ENCODE measurements around the gene UBL5. TPM values are rescaled to one million over a fixed set of nuclear protein-coding genes. Genes with fewer than 3 reads are reported as not detected.

UBL5 gene
- total and polyA plus RNA-seq, 10 of the 15 experiments (the other 5 are each of a cell fraction or from before 2014, with no cell fraction given), result 297 to 897 (median 711) TPM

- Histone ChIP-seq H2AFZ (ENCODE audit: control insufficient read depth, low read depth, low read length) (no peak overlapping the region), H3K27me3 (replicated peaks in 1 of 2; ENCODE audit: control insufficient read depth in 2 of 2, insufficient read depth in 2 of 2, low read length in 1 of 2) (no peaks in the 10 kb centered on the region), H3K4me2 (ENCODE audit: control insufficient read depth, insufficient read depth) (no peak overlapping the region), H3K79me2 (ENCODE audit: control insufficient read depth, insufficient read depth, low read length) (no peaks in the 10 kb centered on the region), H3K4me3 (no peak overlapping the region), H3K9me3 (replicated peaks; ENCODE audit: control insufficient read depth, insufficient read depth, low read length) (peaks cover 5% of the 10 kb centered on the region; the same call in 2 of the 3 replicates), H3K4me1 (ENCODE audit: control insufficient read depth, insufficient read depth, low read length) (no peaks in the 10 kb centered on the region), H3K36me3 (ENCODE audit: control insufficient read depth in 2 of 2, insufficient read depth in 2 of 2, low read length in 1 of 2) (peaks cover 11 to 21% of the 10 kb centered on the region in 2 experiments), H4K20me1 (ENCODE audit: control insufficient read depth, insufficient read depth) (no peaks in the 10 kb centered on the region), H3K9ac (ENCODE audit: control insufficient read depth, insufficient read depth, low read length) (no peak overlapping the region), H3K27ac (ENCODE audit: control insufficient read depth, insufficient read depth) (no peak overlapping the region)
- SMC1A ChIA-PET (ENCODE audit: uncharacterized antibody, unreplicated experiment), result no interaction called here
- DNase-seq (ENCODE audit: low read depth, low spot score) (no peak), ATAC-seq (no peak), FAIRE-seq (no peak)
- in situ Hi-C loops (cut with MboI), result no loop called here
- intact Hi-C loops (cut with micrococcal nuclease; ENCODE audit: unreplicated experiment), result no loop called here
- RAD21 ChIA-PET (ENCODE audit: unreplicated experiment), result interaction anchor here (0.6 kb wide), 1 partner anchor 189 kb away, joined by 4 read pairs; no protein-coding TSS in a partner anchor
- CTCF ChIA-PET, result interaction anchor here (1.7 kb wide), 1 partner anchor 12 kb away, joined by 5 read pairs; no protein-coding TSS in a partner anchor
- no TSS peak for BruUV-seq (replicated peaks)
- POLR2A ChIA-PET, result no interaction called here
- over 99% methylated on average over 21 of the region's 21 CpGs for WGBS (ENCODE audit: insufficient coverage, insufficient replicate concordance, low lambda C conversion rate, missing lambda C conversion rate)
- TF ChIP-seq CREB1 (IDR thresholded peaks at IDR 0.05; ENCODE audit: low read depth) (no peak), LARP7 (IDR thresholded peaks at IDR 0.05) (no peak), PKNOX1 (IDR thresholded peaks at IDR 0.05) (no peak), RELB (IDR thresholded peaks at IDR 0.05; ENCODE audit: low read depth) (no peak), RAD21 (IDR thresholded peaks at IDR 0.05; ENCODE audit: insufficient read depth, low read depth, low read length) (no peak), YY1 (IDR thresholded peaks at IDR 0.05; ENCODE audit: low read depth, low read length) (no peak), MTA2 (IDR thresholded peaks at IDR 0.05; ENCODE audit: low read depth) (no peak), MYB (IDR thresholded peaks at IDR 0.05; ENCODE audit: borderline replicate concordance, low read depth, low read length) (no peak), SMARCA5 (IDR thresholded peaks at IDR 0.05) (no peak), NR2C1 (IDR thresholded peaks at IDR 0.05) (no peak), CEBPB (IDR thresholded peaks at IDR 0.05; ENCODE audit: borderline replicate concordance in 1 of 2, low read depth in 2 of 2, low read length in 2 of 2) (no peak), ZBTB33 (IDR thresholded peaks at IDR 0.05) (no peak), BCLAF1 (IDR thresholded peaks at IDR 0.05) (no peak), SUZ12 (IDR thresholded peaks at IDR 0.05; ENCODE audit: unreplicated experiment) (no peak)
- TF ChIP-seq, protein P1, sequence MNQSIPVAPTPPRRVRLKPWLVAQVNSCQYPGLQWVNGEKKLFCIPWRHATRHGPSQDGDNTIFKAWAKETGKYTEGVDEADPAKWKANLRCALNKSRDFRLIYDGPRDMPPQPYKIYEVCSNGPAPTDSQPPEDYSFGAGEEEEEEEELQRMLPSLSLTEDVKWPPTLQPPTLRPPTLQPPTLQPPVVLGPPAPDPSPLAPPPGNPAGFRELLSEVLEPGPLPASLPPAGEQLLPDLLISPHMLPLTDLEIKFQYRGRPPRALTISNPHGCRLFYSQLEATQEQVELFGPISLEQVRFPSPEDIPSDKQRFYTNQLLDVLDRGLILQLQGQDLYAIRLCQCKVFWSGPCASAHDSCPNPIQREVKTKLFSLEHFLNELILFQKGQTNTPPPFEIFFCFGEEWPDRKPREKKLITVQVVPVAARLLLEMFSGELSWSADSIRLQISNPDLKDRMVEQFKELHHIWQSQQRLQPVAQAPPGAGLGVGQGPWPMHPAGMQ (IDR thresholded peaks at IDR 0.05; ENCODE audit: borderline replicate concordance), result no peak
These were observed 16.6 kb upstream of the UBL5 start for GRCh38 chr19:9811139-9811538.

Data from GM12878 (cell line).